HEK293T (cell line): ENCODE measurements around the gene OCEL1.

ENCODE experiments used
- CTCF ChIA-PET: fragments of 350-600 bp; formaldehyde crosslinking; extraction: SDS; loops from one replicate; lab custom pipeline; 2021; ENCODE audit warnings: antibody characterized with exemption, inconsistent platforms; lab: Yijun Ruan, JAX
- POLR2A ChIA-PET: fragments of 350-600 bp; formaldehyde crosslinking; extraction: SDS; loops from one replicate; lab custom pipeline; 2020; ENCODE audit warnings: antibody characterized with exemption, inconsistent platforms; lab: Yijun Ruan, JAX
- DNase-seq: peaks from one replicate; pipeline ENCODE4 v3.0.0; 2012; ENCODE audit warnings: mixed read lengths; ENCODE audit errors: extremely low spot score
- ARNT ChIP-seq: fragments of 450-650 bp; IDR thresholded peaks from 2 replicates; pipeline ENCODE4 v1.6.1; 2017; ENCODE audit warnings: mild to moderate bottlenecking
- BHLHE40 ChIP-seq: fragments of 450-650 bp; IDR thresholded peaks from 2 replicates; pipeline ENCODE4 v1.6.1; 2016; ENCODE audit warnings: mild to moderate bottlenecking, moderate library complexity, borderline replicate concordance
- CTBP1 ChIP-seq: fragments of 450-650 bp; IDR thresholded peaks from 2 replicates; pipeline ENCODE4 v1.6.1; 2016; ENCODE audit warnings: borderline replicate concordance
- ELF4 ChIP-seq: fragments of 450-650 bp; IDR thresholded peaks from 2 replicates; pipeline ENCODE4 v1.6.1; 2017; ENCODE audit warnings: antibody characterized with exemption
- FOXA1 ChIP-seq: fragments of 450-650 bp; IDR thresholded peaks from 2 replicates; pipeline ENCODE4 v1.6.1; 2016; ENCODE audit warnings: mild to moderate bottlenecking
- FOXK2 ChIP-seq: fragments of 450-650 bp; IDR thresholded peaks from 2 replicates; pipeline ENCODE4 v1.6.1; 2016; ENCODE audit warnings: mild to moderate bottlenecking
- FOXM1 ChIP-seq: fragments of 450-650 bp; IDR thresholded peaks from 2 replicates; pipeline ENCODE4 v1.6.1; 2017; ENCODE audit warnings: mild to moderate bottlenecking, borderline replicate concordance
- HDGF ChIP-seq: fragments of 450-650 bp; IDR thresholded peaks from 2 replicates; pipeline ENCODE4 v1.6.1; 2017; ENCODE audit warnings: antibody characterized with exemption, borderline replicate concordance
- L3MBTL2 ChIP-seq: fragments of 450-650 bp; conservative IDR thresholded peaks from 2 replicates; pipeline ENCODE4 v1.6.1; 2016; ENCODE audit warnings: mild to moderate bottlenecking
- LEF1 ChIP-seq: fragments of 450-650 bp; IDR thresholded peaks from 2 replicates; pipeline ENCODE4 v1.6.1; 2017; ENCODE audit warnings: mild to moderate bottlenecking, borderline replicate concordance
- NFRKB ChIP-seq: fragments of 450-650 bp; IDR thresholded peaks from 2 replicates; pipeline ENCODE4 v1.6.1; 2016; ENCODE audit warnings: mild to moderate bottlenecking, moderate library complexity
- PKNOX1 ChIP-seq: fragments of 450-650 bp; IDR thresholded peaks from 2 replicates; pipeline ENCODE4 v1.6.1; 2016
- SP1 ChIP-seq: fragments of 450-650 bp; IDR thresholded peaks from 2 replicates; pipeline ENCODE4 v1.6.1; 2017
- SUZ12 ChIP-seq: fragments of 450-650 bp; IDR thresholded peaks from 2 replicates; pipeline ENCODE4 v1.6.1; 2016; ENCODE audit warnings: mild to moderate bottlenecking
- TARDBP ChIP-seq: fragments of 450-650 bp; IDR thresholded peaks from 2 replicates; pipeline ENCODE4 v1.6.1; 2016
- ZNF384 ChIP-seq: fragments of 450-650 bp; IDR thresholded peaks from 2 replicates; pipeline ENCODE4 v1.6.1; 2016

OCEL1 gene

GRCh38 chr19:17244618-17245534, 18.9 kb downstream of the OCEL1 start:
- POLR2A ChIA-PET: interaction anchor here (1.1 to 1.5 kb wide), 3 partner anchors 9 to 35 kb away, joined by 3 to 4 read pairs (median 4); no protein-coding TSS in a partner anchor
- no peak for DNase-seq
- CTCF ChIA-PET: interaction anchor here (1.2 kb wide), 1 partner anchor 9 kb away, joined by 3 read pairs; no protein-coding TSS in a partner anchor
- TF ChIP-seq L3MBTL2 (no peak), FOXA1 (no peak), FOXK2 (no peak), BHLHE40 (no peak), TARDBP (no peak), LEF1 (no peak), SP1 (no peak), PKNOX1 (no peak), NFRKB (no peak), SUZ12 (no peak), ELF4 (no peak), FOXM1 (no peak), ARNT (no peak), CTBP1 (no peak; the same call in 1 of the 2 replicates), ZNF384 (no peak)

- CTCF ChIA-PET: no interaction called here
- no peak for DNase-seq
Measured at GRCh38 chr19:17245535-17245984, 19.5 kb downstream of the OCEL1 start, which contains the start of gene NR2F6. Gene NR2F6 (minus strand): TSS chr19:17245919. CDS start chr19:17245220, 699 bp downstream.

GRCh38 chr19:17246681-17247425, 20.8 kb downstream of the OCEL1 start:
- ChIA-PET CTCF (no interaction called here), POLR2A (no interaction called here)
- no peak for DNase-seq
- TF ChIP-seq BHLHE40 (no peak), L3MBTL2 (no peak), PKNOX1 (no peak), FOXM1 (no peak), ELF4 (no peak), FOXK2 (no peak), FOXA1 (no peak), ZNF384 (no peak), SUZ12 (no peak), HDGF (no peak), SP1 (no peak), CTBP1 (no peak), NFRKB (no peak), LEF1 (no peak), ARNT (no peak)

More at GRCh38 chr19:17245535-17245984, 19.5 kb downstream of the OCEL1 start, which contains the start of gene NR2F6:
- TF ChIP-seq L3MBTL2 (no peak), SUZ12 (no peak), ARNT (no peak), ELF4 (no peak), NFRKB (no peak), FOXK2 (no peak), SP1 (no peak), ZNF384 (no peak), LEF1 (no peak), CTBP1 (no peak), TARDBP (no peak), HDGF (no peak), BHLHE40 (no peak), FOXA1 (no peak), PKNOX1 (no peak), FOXM1 (no peak)
- POLR2A ChIA-PET: no interaction called here

- CTCF ChIA-PET: interaction anchor here (1.4 to 1.5 kb wide), 2 partner anchors 12 to 18 kb away, joined by 5 to 7 read pairs; no protein-coding TSS in a partner anchor
- POLR2A ChIA-PET: interaction anchor here (1.1 to 2.8 kb wide), 7 partner anchors 9 to 33 kb away, joined by 3 to 11 read pairs (median 5); partner anchors contain the start of genes BABAM1, OCEL1 and USE1
- TF ChIP-seq PKNOX1 (no peak), ARNT (no peak), HDGF (no peak), ZNF384 (no peak), SUZ12 (no peak), LEF1 (no peak), NFRKB (no peak), FOXK2 (no peak), ELF4 (no peak), TARDBP (no peak), FOXM1 (no peak), CTBP1 (no peak), SP1 (no peak), BHLHE40 (no peak), L3MBTL2 (no peak), FOXA1 (no peak)
- no peak for DNase-seq
Measured at GRCh38 chr19:17248011-17248776, 22.2 kb downstream of the OCEL1 start.
